Breast epithelium (tissue), 3 donors: ENCODE data around the gene CLEC18A.

Experiments
- POLR2A ChIP-seq: fragments of 450-650 bp; IDR thresholded peaks from one replicate; pipeline ENCODE4 v1.6.1; 2016; ENCODE audit warnings: antibody characterized with exemption, mild to moderate bottlenecking, moderate library complexity
- TF ChIP-seq, protein P1 (sequence below), 3 donors: fragments of 450-650 bp; IDR thresholded peaks; one replicate each; pipeline ENCODE4 v1.5.1; 2016 to 2017; ENCODE audit warnings: antibody characterized with exemption in 3 of 3, mild to moderate bottlenecking in 3 of 3, moderate library complexity in 3 of 3

DNA sequence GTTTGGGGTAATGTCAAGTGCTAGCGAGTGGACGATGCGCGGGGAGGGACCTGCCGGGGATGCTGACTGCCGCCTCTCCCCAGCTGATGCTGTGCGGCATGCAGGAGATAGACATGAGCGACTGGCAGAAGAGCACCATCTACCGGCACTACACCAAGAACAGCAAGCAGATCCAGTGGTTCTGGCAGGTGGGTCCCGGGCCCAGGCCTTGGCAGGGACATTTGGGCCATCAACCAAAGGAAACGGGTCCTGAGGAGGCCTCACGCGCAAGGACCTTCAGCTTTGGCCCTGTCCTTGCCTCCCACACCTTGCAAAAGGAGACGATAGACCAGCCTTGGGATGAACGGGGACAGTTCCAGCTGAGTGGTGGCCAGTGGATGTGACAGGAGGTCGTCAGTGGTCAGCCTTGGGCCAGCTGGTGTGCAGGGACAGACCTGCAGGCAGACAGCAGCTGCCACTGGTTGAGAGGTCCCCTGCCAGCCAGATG, 13.6 kb upstream of the CLEC18A start:
- TF ChIP-seq, protein P1, sequence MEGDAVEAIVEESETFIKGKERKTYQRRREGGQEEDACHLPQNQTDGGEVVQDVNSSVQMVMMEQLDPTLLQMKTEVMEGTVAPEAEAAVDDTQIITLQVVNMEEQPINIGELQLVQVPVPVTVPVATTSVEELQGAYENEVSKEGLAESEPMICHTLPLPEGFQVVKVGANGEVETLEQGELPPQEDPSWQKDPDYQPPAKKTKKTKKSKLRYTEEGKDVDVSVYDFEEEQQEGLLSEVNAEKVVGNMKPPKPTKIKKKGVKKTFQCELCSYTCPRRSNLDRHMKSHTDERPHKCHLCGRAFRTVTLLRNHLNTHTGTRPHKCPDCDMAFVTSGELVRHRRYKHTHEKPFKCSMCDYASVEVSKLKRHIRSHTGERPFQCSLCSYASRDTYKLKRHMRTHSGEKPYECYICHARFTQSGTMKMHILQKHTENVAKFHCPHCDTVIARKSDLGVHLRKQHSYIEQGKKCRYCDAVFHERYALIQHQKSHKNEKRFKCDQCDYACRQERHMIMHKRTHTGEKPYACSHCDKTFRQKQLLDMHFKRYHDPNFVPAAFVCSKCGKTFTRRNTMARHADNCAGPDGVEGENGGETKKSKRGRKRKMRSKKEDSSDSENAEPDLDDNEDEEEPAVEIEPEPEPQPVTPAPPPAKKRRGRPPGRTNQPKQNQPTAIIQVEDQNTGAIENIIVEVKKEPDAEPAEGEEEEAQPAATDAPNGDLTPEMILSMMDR (IDR thresholded peaks at IDR 0.05) = no peak
- no peak for TF ChIP-seq POLR2A
